GM19395 (cell line): ENCODE data around the gene SMARCC1.

Source experiments
- ATAC-seq: cut with Tn5 transposase; IDR thresholded peaks from one replicate; pipeline ENCODE4 v1.9.1; 2021; ENCODE audit warnings: mild to moderate bottlenecking, moderate library complexity; ENCODE audit not compliant: unreplicated experiment

Gene SMARCC1

GRCh38 chr3:47705391-47705790, 76.3 kb downstream of the SMARCC1 start:
- ATAC-seq = no peak

DNA sequence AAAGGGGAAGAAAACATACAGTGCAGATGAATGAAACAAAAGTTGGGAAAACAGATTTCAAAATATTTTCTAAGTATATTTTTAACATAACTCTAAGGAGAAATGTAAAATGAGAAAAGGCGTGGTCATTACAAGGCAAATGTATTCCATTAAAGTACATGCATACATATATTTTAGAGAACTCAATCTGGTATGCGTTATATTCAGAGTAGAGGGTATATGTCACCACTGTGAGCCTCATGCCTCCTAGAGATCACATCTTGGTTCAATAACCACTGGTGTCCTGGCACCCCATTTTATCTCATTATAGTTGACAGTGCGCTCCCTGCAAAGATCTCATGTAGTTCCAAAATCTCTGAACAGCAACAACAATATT, 77.5 kb downstream of the SMARCC1 start:
- no peak for ATAC-seq

DNA sequence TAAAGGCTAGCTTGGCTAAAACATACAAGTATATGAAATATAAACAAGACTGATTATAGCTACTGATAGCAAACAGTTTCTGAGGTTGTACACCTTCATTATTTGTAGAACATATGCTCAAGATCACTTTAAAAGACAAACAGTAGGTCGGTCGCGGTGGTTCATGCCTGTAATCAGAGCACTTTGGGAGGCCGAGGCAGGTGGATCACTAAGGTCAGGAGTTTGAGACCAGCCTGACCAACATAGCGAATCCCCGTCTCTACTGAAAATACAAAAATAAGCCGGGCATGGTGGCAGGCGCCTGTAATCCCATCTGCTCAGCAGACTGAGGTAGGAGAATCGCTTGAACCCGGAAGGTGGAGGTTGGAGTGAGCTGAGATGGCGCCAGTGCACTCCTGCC, 80.3 kb downstream of the SMARCC1 start:
- no peak for ATAC-seq

GRCh38 chr3:47692158-47692557, 89.5 kb downstream of the SMARCC1 start:
- ATAC-seq = no peak

DNA sequence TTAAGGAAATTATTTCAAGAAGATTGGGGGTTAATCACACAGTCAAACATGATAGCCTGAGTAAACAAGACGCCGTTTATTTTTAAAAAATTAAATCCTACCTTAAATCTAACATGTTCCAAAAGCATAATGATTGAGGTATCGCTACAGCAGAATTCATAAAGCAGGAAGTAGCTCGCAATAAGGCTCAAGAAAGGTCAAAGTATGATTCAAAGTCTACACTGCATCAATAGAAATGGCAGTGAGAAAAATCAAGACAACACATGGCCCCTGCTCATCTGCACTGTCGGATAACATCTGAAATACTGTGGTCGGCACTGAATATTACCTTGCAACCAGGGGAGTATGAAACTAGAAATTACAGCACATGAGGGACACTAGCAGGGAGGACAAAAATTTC, 93.2 kb downstream of the SMARCC1 start:
- ATAC-seq = no peak

- no peak for ATAC-seq
Measured at GRCh38 chr3:47685037-47685436, 96.7 kb downstream of the SMARCC1 start.

- ATAC-seq = no peak
Measured at GRCh38 chr3:47681016-47681415, 100.7 kb downstream of the SMARCC1 start.

DNA sequence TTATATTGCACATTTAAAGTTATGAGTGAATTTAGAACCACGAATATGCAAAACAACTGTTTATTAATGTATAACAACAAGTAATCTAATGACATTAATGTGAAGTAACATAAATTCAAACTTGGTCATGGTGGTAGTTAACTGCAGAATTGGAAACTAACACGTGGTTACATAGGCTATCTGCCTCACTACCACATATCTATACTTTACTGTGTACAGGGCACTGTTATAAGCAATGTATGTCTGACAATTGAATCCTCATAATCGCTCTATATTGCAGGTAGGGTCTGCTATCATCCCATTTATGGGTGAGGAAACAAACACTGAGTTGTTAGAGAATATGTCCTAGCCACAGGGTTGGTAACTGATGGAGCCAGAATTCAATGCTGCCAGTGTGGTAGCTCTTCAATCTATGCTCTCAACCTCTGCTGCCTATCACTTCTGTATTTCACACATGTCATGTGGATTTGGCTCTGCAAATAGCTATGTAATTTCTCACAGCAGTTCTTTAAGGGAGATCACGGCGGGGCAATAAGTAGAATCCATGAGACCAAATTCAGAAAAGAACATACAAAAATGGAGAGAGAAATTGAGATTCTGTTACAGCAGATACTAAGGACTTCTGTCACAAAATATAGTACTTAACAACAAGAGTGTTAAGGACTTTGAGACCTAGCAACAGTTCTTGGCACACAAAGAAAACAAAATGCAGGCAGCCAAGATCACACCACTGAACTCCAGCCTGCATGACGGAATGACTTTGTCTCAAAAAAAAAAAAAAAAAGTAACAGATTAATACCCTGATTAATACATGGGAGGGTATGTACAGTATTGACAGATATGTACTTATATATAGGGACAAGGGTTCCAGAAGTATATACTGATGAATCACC, 103.0 kb downstream of the SMARCC1 start:
- no peak for ATAC-seq

DNA sequence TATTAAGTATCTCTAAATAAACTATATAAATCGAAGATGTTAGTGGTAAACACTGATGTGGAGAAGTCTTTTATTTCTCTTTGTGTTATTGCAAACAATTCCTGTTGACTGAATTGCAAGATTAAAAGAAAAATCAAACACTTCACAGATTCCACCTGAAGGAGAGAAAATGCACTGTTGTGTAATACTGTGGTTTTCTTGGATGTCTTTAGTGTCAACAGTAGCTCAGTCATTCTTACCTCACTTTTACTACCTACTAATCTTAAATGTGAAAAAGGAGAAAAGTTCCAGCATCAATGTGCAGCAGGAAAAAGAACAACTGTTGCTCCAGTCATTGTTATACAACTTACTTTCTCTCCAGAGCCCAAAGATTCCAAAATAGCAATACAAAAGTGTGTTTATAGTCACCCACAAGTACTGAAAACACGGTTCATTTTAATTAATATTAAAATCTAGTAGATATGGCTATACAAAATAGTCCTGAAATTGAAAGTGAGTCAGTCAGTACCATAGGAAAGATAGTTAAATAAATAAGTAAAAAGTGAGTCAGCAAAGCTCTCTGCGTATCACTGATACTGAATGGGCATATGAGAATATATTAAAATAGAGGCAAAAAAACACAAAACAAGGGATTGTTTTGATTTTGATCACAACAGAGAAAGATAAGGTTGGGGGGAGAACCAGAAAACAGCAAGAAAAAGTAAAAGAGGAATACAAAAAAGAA, 112.5 kb downstream of the SMARCC1 start:
- ATAC-seq = no peak

DNA sequence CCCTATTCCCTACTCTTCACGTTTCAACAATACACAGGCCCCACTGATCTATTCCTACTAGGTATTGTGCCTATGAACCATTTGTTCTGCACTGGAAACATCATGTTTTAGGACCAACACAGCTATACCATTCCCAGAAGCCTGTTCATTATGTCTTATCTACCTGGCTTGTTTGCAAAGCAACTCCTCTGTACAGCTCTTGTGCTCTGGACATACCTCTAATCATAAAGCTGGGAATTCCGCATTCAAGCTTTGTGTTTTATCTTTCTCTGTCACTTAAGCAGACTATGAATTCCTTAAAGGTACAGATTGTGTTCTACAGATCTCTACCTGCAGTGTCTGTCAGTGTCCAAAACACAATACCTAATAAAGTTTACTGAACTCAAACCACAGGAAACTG, 115.6 kb downstream of the SMARCC1 start:
- ATAC-seq = no peak

- no peak for ATAC-seq
Measured at GRCh38 chr3:47664519-47664918, 117.2 kb downstream of the SMARCC1 start.

GRCh38 chr3:47663630-47664240, 118.0 kb downstream of the SMARCC1 start:
- ATAC-seq = no peak

GRCh38 chr3:47661121-47661752, 120.5 kb downstream of the SMARCC1 start:
- ATAC-seq = no peak

GRCh38 chr3:47658444-47658843, 123.2 kb downstream of the SMARCC1 start:
- no peak for ATAC-seq

DNA sequence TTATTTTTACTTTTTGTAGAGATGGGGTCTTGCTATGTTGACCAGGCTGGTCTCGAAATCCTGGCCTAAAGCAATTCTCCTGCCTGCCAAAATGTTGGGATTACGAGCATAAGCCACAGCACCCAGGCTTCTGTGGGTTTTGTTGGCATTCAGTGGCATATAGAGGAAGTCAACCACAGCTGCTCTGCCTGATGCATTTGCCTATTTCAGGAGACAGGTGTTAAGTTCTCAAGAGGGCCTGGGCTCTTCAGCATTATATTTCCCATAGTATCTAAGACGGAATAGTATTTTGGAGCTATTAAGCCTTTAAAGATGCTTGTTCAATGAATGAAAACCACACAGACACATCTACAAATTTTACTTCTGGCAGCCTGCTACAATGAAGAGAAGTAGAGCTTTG, 129.6 kb downstream of the SMARCC1 start:
- no peak for ATAC-seq

GRCh38 chr3:47650294-47650693, 131.4 kb downstream of the SMARCC1 start:
- ATAC-seq = no peak

DNA sequence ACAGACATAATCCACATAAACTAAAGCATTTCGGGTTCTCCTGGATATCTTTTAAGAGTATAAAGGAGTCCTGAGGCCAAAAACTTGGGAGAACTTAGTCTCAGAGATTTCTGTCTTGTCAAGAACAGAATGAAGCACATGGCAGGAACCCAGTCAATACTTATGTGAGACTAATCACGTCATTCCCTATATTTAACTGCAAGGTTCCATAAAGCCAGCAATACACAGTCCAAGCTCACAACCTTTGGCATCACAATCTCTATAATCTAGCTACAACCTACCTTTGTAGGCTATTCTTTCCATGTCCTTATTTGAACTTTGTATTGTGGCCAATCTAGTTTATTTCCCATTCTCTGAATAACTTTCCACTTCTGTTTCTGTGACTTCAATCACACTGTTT, 134.1 kb downstream of the SMARCC1 start:
- ATAC-seq = no peak

GRCh38 chr3:47646362-47646761, 135.3 kb downstream of the SMARCC1 start:
- no peak for ATAC-seq

- no peak for ATAC-seq
Measured at GRCh38 chr3:47645551-47645950, 136.1 kb downstream of the SMARCC1 start.

GRCh38 chr3:47643092-47643491, 138.6 kb downstream of the SMARCC1 start:
- no peak for ATAC-seq

- ATAC-seq = no peak
Measured at GRCh38 chr3:47641739-47642138, 140.0 kb downstream of the SMARCC1 start.
